Epidermal melanocyte (primary cell): Measurements from ENCODE around the gene PNRC1.
"Not testable (repeated sequence)": the region's sequence is repeated elsewhere in the genome, so short reads cannot be mapped to it uniquely, and the experiment has no call there.

Source experiments
- DNase-seq: peaks from one replicate; pipeline ENCODE4 v3.0.0; 2011; ENCODE audit warnings: low spot score; ENCODE audit not compliant: insufficient read length

PNRC1 gene

DNA sequence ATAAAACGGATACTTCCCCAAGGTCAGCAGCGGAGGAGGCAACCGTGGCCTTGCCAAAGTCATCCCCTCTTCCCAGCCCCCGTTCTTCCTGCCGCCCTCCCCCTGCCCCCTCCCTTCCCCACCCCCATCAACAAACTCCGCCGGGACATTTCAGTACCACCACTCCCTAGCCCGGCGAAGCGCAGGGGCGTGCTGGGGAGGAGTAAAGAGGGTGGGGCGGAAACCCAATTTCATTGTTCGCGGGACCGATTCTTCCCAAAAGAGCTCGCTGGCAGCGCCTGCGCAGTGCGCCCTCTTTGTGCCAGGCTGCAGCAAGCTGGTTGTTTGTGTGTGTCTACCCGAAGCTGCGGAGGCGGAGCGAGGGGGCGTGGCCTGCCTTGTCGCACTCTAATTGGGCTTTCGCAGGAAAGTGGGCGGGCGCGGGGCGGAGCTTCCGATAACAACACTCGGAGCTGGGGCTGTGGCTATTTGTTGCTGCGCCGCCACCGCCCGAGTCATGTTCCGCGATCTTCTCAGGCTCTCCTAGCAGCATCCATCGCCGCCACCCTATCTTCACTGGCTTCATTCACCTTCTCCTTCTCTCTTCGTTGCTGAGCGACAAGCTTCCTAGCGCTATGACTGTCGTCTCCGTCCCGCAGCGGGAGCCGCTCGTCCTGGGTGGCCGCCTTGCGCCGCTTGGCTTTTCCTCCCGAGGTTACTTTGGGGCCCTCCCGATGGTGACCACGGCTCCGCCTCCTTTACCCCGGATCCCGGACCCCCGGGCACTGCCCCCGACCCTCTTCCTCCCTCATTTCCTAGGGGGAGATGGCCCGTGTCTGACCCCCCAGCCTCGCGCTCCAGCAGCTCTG is at the start of gene PNRC1:
Gene PNRC1, plus strand, starts transcription at position 471 of the 848 bp plus-strand sequence. Its CDS starts 144 bp downstream, at position 615.
- peak; percentile 93 for DNase-seq

GRCh38 chr6:89032599-89032998 is 48.0 kb upstream of the PNRC1 start:
- no peak for DNase-seq

- no peak for DNase-seq
Observed at GRCh38 chr6:89033461-89033860, 47.1 kb upstream of the PNRC1 start.

GRCh38 chr6:89034116-89034515 is 46.4 kb upstream of the PNRC1 start:
- DNase-seq, result not testable (repeated sequence)

- no peak for DNase-seq
Observed at GRCh38 chr6:89034586-89035251, 45.8 kb upstream of the PNRC1 start.

DNA sequence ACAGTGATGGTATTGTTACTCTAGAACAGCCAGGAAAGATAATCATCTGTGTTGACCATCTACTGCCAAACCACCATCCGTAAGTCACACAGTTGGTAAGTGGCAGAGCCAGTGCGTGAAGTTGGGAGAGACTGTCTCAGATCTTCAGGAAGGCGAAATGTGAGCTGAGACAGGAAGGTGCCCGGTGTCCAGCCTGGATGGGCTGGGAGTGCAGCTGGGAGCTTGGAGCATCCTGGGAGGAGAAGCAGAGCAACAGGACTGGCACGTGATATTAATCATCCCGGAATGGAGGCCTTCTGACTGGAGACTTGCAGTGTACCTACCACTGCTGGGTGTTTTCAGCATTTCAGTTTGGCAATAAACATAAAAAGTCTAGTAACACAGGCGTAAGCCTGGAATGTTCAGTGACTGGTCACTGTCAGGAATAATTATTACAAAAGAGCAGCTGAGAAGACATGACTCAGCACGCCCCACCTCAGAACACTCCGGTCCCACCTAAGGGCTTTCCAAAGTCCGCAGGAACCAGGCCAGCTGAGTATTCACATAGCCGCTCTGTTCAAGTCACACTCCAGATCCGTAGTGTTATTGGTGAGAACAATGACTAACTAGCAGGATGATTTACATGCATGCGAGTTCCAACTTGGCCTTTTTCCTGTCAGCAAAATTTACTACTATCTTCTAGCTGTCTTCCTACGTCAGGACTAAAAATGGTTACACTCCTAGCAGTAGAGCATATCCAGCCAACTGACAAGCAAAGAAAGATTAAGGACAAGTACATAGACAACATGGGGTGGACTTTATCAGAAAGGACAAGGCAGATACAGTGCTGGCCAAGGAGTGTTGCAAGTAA is 45.1 kb upstream of the PNRC1 start:
- DNase-seq, result no peak

GRCh38 chr6:89037141-89037900 is 43.2 kb upstream of the PNRC1 start:
- peak; percentile 48 for DNase-seq

DNA sequence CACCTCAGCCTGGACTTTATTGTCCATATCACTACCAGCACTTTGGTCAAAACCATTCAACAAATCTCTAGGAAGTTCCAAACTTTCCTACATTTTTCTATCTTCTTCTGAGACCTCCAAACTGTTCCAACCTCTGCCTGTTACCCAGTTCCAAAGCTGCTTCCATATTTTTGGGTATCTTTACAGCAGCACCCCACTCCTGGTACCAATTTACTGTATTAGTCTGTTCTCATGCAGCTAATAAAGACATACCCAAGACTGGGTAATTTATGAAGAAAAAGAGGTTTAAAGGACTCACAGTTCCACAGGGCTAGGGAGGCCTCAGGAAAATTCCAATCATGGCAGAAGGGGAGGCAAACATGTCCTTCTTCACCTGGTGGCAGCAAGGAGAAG is 42.7 kb upstream of the PNRC1 start:
- DNase-seq, result not testable (repeated sequence)

GRCh38 chr6:89042664-89043063 is 37.9 kb upstream of the PNRC1 start:
- no peak for DNase-seq

GRCh38 chr6:89044328-89045010 is 36.1 kb upstream of the PNRC1 start:
- no peak for DNase-seq

GRCh38 chr6:89045011-89045387 is 35.6 kb upstream of the PNRC1 start:
- no peak for DNase-seq

GRCh38 chr6:89045576-89045975 is 35.0 kb upstream of the PNRC1 start:
- DNase-seq, result no peak

- DNase-seq, result no peak
Observed at GRCh38 chr6:89047473-89047872, 33.1 kb upstream of the PNRC1 start.

DNA sequence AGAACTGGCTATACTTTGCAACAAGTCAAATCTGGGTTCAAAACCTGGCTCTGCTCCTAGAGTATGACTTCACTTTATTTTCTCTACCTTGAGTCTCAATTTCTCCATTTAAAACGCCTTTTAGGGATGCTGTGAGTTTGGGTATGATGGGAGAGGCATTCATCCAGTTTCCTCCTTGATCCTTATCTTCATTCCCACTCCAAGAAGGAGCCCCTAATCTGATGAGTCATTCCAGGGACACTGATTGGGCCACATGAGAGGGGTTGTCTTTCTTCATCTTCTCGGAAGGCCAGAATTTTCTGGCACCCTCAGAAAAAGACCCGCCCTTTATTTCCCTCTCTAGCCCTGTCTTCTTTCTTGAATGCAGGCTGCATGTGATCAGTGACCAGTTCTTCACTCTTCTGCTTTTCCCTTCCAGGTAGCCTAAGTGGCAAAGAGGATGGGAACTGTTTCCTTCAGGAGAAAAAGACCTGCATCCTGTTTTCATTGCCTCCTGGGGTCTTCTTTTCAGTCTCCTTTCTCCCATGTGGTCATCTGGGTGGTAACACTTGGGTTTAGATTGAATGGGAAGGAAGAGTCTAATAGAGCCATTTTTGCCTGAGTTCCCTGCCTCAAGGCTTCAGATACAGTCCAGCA is 32.1 kb upstream of the PNRC1 start:
- no peak for DNase-seq

DNA sequence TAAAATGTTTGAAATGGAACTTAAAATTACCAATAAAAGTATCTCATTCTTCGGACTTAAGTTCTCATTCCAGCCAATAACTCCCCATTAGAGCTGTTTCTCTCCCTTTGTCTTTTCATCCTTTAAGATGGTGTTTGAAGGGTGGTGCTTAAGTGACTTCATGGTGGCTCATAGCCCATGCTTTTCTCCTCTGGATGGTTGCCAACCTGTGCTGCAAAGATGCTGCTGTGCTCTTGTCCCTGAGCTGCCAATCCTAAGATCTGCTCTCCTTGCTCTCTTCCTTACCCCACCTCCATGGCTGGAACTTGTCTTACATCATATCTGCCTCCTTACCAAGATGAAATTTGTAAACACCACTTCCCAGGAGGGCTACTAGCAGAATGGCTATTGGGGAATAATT is 31.6 kb upstream of the PNRC1 start:
- DNase-seq, result no peak

- DNase-seq, result no peak
Observed at GRCh38 chr6:89050155-89050554, 30.4 kb upstream of the PNRC1 start.

GRCh38 chr6:89050697-89051096 is 29.9 kb upstream of the PNRC1 start:
- no peak for DNase-seq

- no peak for DNase-seq
Observed at GRCh38 chr6:89051676-89052075, 28.9 kb upstream of the PNRC1 start.

GRCh38 chr6:89054208-89054607 is 26.3 kb upstream of the PNRC1 start:
- no peak for DNase-seq

GRCh38 chr6:89057759-89058158 is 22.8 kb upstream of the PNRC1 start:
- DNase-seq, result no peak
